LNCAP (cell line): Measurements from ENCODE around the gene PRF1.

Experiments used
- CTCF ChIP-seq: fragments of 450-650 bp; IDR thresholded peaks from 2 replicates; pipeline ENCODE4 v1.5.1; 2017; ENCODE audit warnings: mild to moderate bottlenecking

PRF1 gene

GRCh38 chr10:70618663-70619062 lies 16.1 kb upstream of the PRF1 start:
- TF ChIP-seq CTCF, result no peak

GRCh38 chr10:70617798-70618568 lies 15.4 kb upstream of the PRF1 start:
- TF ChIP-seq CTCF, result no peak

- no peak for TF ChIP-seq CTCF
These were observed 14.2 kb upstream of the PRF1 start for GRCh38 chr10:70616761-70617160.

GRCh38 chr10:70615784-70616522 lies 13.4 kb upstream of the PRF1 start:
- TF ChIP-seq CTCF, result no peak

- TF ChIP-seq CTCF, result no peak
These were observed 12.7 kb upstream of the PRF1 start for GRCh38 chr10:70615211-70615610.

- no peak for TF ChIP-seq CTCF
These were observed 11.4 kb upstream of the PRF1 start for GRCh38 chr10:70613941-70614340.

- TF ChIP-seq CTCF, result no peak
These were observed 5.4 kb upstream of the PRF1 start for GRCh38 chr10:70607936-70608335.
